Activated T-cell treated with anti-CD3 and anti-CD28 coated beads, Interleukin-2, amount 50 U/mL, for 1 hour (primary cell): Measurements from ENCODE around the gene MSRB2.

ENCODE experiments used
- DNase-seq: peaks from one replicate; pipeline ENCODE4 v3.0.0-alpha.2; 2020

The MSRB2 gene

GRCh38 chr10:23114228-23114850, 19.0 kb downstream of the MSRB2 start:
- no peak for DNase-seq

DNA sequence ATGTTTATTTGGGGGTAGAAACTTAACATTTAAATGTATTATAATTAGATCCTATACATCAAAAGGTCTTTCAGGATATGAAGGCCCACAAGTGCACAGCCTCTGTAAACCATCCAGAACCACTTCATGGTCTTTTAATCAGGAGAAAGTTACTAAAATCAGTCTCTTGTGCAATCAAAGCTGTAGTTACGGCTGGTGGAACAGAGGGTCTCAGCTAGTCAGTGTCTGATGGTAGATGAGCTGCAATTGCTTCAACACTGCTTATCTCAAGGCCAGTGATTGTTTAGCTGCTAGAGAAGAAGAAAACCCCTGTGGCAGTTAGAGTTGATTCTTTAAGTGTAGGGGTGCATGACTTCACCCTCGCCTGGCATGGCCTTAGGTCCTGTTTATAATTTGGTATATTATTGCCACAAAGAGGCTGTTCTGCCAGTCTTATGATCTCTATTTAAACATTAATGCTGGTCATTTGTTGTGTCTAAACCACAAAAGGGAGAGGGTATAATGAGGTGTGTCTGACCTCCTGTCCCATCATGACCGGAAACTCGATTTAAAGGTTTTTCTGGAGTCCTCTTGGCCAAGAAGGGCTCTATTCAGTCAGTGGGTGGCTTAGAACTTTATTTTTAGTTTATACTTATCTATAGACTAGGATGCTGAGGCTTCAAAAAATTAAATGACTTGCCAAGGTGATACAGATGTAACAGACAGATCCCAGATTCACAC, 21.3 kb downstream of the MSRB2 start:
- no peak for DNase-seq

DNA sequence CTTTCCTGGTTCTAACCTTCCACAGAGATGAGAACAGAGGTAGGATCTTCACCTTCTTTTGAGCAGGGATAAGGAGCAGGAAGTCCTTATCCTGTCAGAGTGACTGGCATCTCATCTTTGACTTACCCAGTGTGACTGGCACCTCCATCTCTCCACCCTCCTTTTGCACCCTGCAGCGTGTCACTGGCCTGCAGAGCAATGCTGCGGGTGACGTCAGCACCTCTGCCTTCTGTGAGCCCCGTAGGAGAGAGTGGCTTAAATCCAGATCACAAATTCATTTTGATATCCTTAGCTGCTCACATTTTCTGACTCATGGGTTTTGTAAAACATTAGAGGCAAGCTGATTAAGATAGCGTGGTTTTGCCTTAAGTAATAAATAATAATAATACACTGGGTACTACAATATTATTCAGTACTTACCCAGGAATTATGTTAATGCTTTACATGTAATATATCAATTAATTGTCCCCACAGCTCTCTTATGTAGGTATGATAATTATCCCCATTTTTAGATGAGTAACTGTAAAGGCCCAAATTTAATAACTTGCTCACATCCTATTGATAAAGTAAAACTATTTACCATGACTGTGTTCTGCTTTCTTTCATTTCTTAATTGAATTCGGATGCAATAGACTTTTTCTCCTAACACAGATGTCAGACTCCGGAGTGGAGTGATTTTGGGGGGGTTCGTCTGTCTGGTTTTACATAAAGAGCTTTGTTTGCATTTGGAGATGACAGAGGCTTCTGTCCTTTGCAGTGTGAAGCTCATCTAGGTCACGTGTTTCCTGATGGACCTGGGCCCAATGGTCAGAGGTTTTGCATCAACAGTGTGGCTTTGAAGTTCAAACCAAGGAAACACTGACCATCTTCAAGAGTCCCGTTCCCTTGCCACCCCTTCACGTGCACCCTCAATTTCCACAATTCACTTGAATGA, 24.9 kb downstream of the MSRB2 start:
- no peak for DNase-seq

GRCh38 chr10:23121135-23121534, 25.8 kb downstream of the MSRB2 start:
- DNase-seq = no peak

DNA sequence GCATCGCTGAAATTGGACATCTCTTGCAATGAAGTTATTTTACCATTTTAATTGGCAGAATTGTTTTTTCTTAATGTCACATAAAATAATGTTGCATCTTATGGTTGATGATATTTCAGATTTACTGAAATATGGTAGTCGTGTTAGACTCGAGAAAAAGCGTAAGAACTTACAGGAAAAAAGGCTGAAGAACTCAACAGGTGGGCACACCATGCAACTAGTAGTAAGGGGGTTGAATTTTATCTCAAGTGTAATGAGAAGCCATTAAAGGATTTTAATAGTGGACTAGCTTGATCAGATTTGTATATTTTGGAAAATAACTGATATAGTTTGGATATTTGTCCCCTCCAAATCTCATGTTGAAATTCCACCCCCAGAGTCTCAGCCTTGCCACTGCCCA, 41.1 kb downstream of the MSRB2 start:
- DNase-seq = no peak

GRCh38 chr10:23139677-23140076, 44.3 kb downstream of the MSRB2 start:
- no peak for DNase-seq

DNA sequence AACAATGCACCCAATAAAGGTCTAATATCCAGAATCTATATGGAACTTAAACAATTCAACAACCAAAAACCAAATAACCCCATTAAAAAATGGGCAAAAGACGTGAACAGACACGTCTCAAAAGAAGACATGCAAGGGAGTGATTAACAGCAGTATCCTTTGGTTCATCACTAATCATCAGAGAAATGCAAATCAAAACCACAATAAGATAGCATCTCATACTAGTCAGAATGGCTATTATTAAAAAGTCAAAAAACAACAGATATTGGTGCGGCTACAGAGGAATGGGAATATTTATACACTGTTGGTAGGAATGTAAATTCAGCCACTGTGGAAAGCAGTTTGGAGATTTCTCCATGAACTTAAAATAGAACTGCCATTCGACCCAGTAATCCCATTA, 46.6 kb downstream of the MSRB2 start:
- DNase-seq = no peak

DNA sequence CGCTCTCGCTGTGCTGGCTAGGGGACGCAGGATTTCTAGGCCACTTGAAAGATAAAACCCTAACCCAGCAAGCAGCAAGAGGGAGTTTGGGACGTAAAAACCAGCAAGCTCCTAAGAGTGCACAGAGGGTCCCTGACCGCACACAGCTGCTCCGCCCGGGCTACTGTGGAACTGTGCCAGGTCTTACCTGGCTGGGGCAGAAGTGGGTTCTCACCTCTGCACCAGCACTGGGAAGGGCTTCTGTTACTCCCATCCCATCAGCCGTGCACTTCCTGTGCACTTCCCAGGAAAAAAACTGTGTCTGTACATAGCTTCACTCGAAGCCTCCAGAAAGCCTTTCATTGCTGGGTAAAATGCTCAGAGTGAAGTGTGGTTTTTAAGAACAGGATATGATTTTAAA, 50.9 kb downstream of the MSRB2 start:
- DNase-seq = no peak

DNA sequence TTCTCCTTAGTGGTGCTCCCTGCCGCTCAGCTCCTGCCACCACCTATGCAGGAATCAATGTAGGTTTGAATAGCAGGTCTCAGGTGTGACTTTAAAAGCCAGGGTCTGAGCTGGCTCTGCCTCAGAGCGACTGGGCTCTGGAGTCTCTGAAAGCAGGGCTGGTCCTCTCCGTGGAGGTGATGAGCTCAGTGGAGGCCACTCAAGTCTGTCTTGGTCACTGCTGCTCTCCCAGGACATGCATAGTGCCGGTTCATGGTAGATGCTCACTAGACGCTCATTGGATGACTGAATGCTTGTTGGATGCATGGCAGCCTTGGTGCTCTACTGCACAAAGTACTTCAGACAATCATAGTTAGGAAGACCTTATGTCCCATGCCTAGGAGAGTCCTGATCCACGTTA, 51.7 kb downstream of the MSRB2 start:
- no peak for DNase-seq

DNA sequence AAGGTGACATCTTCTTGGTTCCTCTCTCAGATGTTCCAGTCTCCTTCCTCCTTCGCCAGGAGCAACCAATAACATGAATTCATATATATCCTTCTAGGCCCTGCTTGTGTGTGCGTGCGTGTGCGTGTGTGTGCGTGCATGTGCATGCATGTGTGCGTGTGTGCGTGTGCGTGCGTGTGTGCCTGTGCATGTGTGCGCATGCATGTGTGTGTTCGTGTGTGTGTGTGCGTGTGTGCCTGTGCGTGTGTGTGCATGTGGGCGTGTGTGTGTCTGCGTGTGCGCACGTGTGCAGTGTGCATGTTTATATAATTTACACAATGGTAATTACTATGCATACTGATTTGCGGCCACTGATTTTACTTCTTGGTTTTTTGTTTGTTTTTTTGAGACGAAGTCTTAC, 52.8 kb downstream of the MSRB2 start:
- DNase-seq = no peak

DNA sequence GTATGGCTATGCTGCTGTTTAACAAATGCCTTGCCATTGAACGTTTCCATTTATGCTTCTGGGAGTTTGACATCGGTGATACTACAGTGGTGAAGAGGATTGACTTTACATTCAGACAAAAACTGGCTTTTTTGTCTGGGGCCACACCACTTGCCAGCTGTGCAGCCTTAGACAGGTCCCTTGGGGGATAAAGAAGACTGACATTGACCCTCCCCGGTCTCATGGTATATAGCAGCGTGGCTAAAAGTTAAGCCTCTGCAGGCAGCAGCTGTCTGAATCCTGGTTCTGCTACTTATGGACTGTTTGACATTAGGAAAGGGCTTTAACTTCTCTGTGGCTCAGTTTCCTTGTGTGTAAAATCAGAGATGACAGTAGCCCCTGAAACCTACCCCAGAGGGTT, 54.7 kb downstream of the MSRB2 start:
- DNase-seq = no peak

- DNase-seq = no peak
Measured at GRCh38 chr10:23150610-23151009, 55.2 kb downstream of the MSRB2 start.

GRCh38 chr10:23151071-23151470, 55.7 kb downstream of the MSRB2 start:
- DNase-seq = no peak

GRCh38 chr10:23155169-23155568, 59.8 kb downstream of the MSRB2 start:
- DNase-seq = no peak

DNA sequence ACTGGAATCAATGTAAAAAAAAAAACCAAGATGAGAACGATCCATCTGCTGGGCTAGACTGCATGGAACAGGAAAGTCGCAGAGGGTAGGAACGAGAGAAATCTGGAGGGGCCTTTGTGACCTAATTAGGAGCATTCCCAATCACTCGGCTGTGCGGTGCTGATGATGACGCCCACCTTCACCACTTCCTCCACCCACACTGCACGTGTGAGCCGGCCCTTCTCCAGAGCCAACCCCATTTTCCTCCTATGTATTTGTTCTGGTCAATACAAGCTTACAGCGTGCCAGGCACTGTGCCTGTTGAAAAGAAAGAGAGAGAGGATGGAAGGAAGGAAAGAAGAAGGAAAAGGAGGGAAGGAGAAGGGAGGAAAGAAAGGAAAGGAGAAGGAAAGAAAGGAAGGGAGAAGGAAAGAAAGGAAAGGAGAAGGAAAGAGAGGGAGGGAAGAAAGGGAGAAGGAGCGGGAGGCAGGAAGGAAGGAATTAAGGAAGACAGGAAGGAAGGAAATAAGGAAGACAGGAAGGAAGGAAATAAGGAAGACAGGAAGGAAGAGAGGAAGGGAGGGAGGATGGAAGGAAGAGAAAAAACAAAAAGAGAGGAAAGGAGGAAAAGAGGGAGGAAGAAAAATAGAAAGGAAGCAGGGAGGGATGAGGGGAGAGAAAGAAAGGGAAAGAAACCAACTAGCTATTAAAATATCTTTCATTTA, 61.2 kb downstream of the MSRB2 start:
- no peak for DNase-seq

DNA sequence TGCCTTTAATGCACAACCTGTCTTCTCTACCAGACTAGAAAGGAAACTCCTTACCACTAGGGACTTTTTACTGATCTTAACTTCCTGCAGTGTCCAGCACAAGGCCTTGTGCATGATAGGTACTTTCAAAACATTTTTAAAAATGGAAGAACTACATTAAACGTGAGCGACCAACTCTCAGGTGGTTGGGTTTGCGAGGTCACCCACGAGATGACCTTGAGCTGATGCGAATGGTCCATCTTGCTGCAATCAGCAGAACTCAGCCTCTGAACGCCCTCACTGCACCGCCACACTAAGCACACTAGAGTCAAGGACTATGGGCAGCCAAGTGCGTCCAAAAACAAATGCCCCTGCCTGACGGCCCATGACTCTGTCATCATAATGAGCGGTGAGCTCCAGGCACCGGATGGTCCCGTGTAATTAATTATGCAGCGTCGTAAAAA, 61.9 kb downstream of the MSRB2 start:
- DNase-seq = no peak

DNA sequence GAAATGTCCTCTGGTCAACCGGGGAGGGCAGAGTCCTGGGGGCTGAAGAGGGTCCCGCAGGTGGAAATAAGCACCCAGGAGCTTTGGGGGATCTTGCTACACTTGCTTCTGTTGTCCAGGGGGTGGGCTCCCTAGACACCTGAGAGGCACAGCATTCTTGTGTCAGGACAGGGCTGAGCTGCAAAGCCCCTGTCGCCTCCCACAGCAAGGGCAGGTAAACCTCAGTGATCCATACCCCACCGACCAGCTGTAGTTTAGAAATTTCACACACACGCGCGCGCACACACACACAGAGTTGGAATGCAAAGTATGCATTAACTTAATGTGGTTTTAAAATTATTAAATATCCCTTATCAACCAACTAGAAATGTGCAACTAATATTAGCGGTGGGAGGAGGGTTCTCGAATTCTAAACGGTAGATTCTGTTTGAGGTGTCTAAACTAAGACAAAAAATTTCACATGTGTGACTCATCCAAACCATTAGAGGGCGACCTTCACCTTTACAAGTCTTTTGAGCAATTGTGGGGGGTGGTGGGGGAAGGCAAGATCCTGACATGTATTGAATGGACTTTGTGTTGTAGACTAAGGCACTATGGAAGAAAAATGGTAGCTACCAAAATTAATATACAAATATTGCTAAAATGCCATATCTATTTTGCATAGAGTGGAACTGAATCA, 62.5 kb downstream of the MSRB2 start:
- DNase-seq = no peak

GRCh38 chr10:23158370-23158769, 63.0 kb downstream of the MSRB2 start:
- peak; percentile 23 for DNase-seq

GRCh38 chr10:23171232-23171876, 76.0 kb downstream of the MSRB2 start:
- no peak for DNase-seq
